Spleen (tissue), 11 donors: Measurements from ENCODE around the gene TNS1. TPM values are rescaled to one million over a fixed set of nuclear protein-coding genes. Genes with fewer than 3 reads are reported as not detected.

Source experiments
- DNase-seq: peaks from one replicate; pipeline ENCODE4 v3.0.0-alpha.2; 2020
- H3K27ac ChIP-seq, 8 donors: fragments of 200-600 bp; sonication (generic) in 7 of 8; 1 replicate in 4 of 8; 2 replicates in 4 of 8; pipeline versions ENCODE4 v1.5.0 to v1.8.0; 2016 to 2021; ENCODE audit warnings: inconsistent platforms in 4 of 8, mild to moderate bottlenecking in 4 of 8, moderate library complexity in 1 of 8
- H3K27me3 ChIP-seq, 7 donors: fragments of 200-600 bp; sonication (generic) in 6 of 7; replicated peaks in 1 of 7; 1 replicate in 4 of 7; 2 replicates in 3 of 7; pipeline versions ENCODE4 v1.5.0 to v1.8.0; 2016 to 2021; ENCODE audit warnings: inconsistent platforms in 3 of 7, mild to moderate bottlenecking in 1 of 7
- H3K36me3 ChIP-seq, 6 donors: fragments of 200-600 bp; sonication (generic) in 5 of 6; 1 replicate in 4 of 6; 2 replicates in 2 of 6; pipeline versions ENCODE4 v1.5.0 to v1.8.0; 2016 to 2021; ENCODE audit warnings: inconsistent platforms in 2 of 6
- H3K4me1 ChIP-seq, 6 donors: fragments of 200-600 bp; sonication (generic) in 5 of 6; 1 replicate in 3 of 6; 2 replicates in 3 of 6; pipeline versions ENCODE4 v1.5.0 to v1.8.0; 2016 to 2021; ENCODE audit warnings: inconsistent platforms in 3 of 6
- H3K4me3 ChIP-seq, 8 donors: fragments of 200-600 bp; sonication (generic) in 7 of 8; 1 replicate in 4 of 8; 2 replicates in 4 of 8; pipeline versions ENCODE4 v1.5.0 to v1.8.0; 2016 to 2021; ENCODE audit warnings: inconsistent platforms in 4 of 8, mild to moderate bottlenecking in 4 of 8, moderate library complexity in 2 of 8
- H3K9me3 ChIP-seq, 8 donors: fragments of 200-600 bp; sonication (generic) in 7 of 8; 1 replicate in 4 of 8; 2 replicates in 4 of 8; pipeline versions ENCODE4 v1.5.0 to v1.8.0; 2016 to 2021; ENCODE audit warnings: inconsistent platforms in 4 of 8
- CTCF ChIP-seq, 11 experiments: fragments of 200-600 bp in 7 of 11; fragments of 450-650 bp in 4 of 11; sonication (generic) in 4 of 11; IDR thresholded peaks in 8 of 11; conservative IDR thresholded peaks in 3 of 11; 1 replicate in 7 of 11; 2 replicates in 4 of 11; pipeline versions ENCODE4 v1.4.0 to v1.8.0; 2016 to 2021; ENCODE audit warnings: antibody characterized with exemption in 11 of 11, inconsistent platforms in 4 of 11, mild to moderate bottlenecking in 1 of 11
- POLR2A ChIP-seq, 3 donors: fragments of 450-650 bp; IDR thresholded peaks; one replicate each; pipeline ENCODE4 v1.5.1; 2017; ENCODE audit warnings: antibody characterized with exemption in 3 of 3, mild to moderate bottlenecking in 1 of 3
- POLR2AphosphoS5 ChIP-seq, 3 donors: sonication (generic); formaldehyde crosslinking; IDR thresholded peaks; one replicate each; pipeline ENCODE4 v1.5.1; 2017; ENCODE audit warnings: antibody characterized with exemption in 3 of 3
- WGBS, 5 donors: extraction: QIAGEN DNeasy Blood & Tissue Kit in 3 of 5; methylation state at CpG; one replicate each; pipeline versions ENCODE4 v1.1.5 to v1.1.7; 2013 to 2018; 5-methylcytosine and 5-hydroxymethylcytosine counted together
- intact Hi-C: fragments of 100-400 bp; cut with DNase I; formaldehyde crosslinking; loops from one replicate; pipeline ENCODE4 v1.15.0; 2023; ENCODE audit warnings: low total_unique reads
- polyA plus RNA-seq, 3 donors: library from polyadenylated mRNA; stranded (reverse); fragments of 200-250 nt; gene quantifications; one replicate each; pipeline ENCODE4 v1.2.1, GENCODE V29; 2013
- total RNA-seq, 7 donors: library from RNA; depleted of rRNA in 3 of 7; stranded (reverse); fragments of >200 nt in 3 of 7; fragmentation: NEBNext Ultra II Directional in 4 of 7; extraction: Animal tissue kit (Norgen Biotek cat#: 25700) in 4 of 7; gene quantifications; one replicate each; pipeline versions ENCODE4 v1.1.0 to v1.2.1, GENCODE V29; 2016 to 2021
- donor health status: healthy with polysubstance abuse.
- donor health status: DM: no; HTN: no; CAD: no; lungs with moderate emphysema.
- donor health status: DM: no; HTN: no; CAD: no.
- donor health status: Bipolar disorder and iron deficiency.
- donor health status: healthy.
- donor health status: DM: no; HTN: no; CAD: no.
- donor health status: DM: yes; HTN: yes; CAD: no.

TNS1 gene
- total and polyA plus RNA-seq, 10 donors = 6.9 to 580 (median 246) TPM

GRCh38 chr2:218000136-218000535 is 2.7 kb downstream of the TNS1 start:
- H3K27ac ChIP-seq = peak overlapping the region in 5 of 8 donors; percentile 9 to 62 (median 26)
- H3K9me3 ChIP-seq = no peaks in the 10 kb centered on the region
- H3K27me3 ChIP-seq = no peaks in the 10 kb centered on the region
- TF ChIP-seq POLR2A (IDR thresholded peaks at IDR 0.05) (no peak), CTCF (IDR thresholded peaks at IDR 0.05 in 8 of 11, conservative IDR thresholded peaks at IDR 0.05 in 3 of 11) (no peak), POLR2AphosphoS5 (IDR thresholded peaks at IDR 0.05) (no peak)
- DNase-seq = no peak
- H3K4me1 ChIP-seq = peaks cover under 1 to 63% (median 29%) of the 10 kb centered on the region in 6 donors
- no peaks in the 10 kb centered on the region for H3K36me3 ChIP-seq
- intact Hi-C loops = no loop called here
- H3K4me3 ChIP-seq = no peak overlapping the region

- Histone ChIP-seq H3K4me1 (peaks cover 6 to 68% (median 34%) of the 10 kb centered on the region in 6 donors), H3K36me3 (no peaks in the 10 kb centered on the region), H3K4me3 (no peak overlapping the region), H3K9me3 (no peaks in the 10 kb centered on the region), H3K27me3 (no peaks in the 10 kb centered on the region), H3K27ac (peak overlapping the region in 5 of 8 donors; percentile 6 to 62 (median 27))
- no peak for TF ChIP-seq POLR2AphosphoS5 (IDR thresholded peaks at IDR 0.05)
- TF ChIP-seq POLR2A (IDR thresholded peaks at IDR 0.05) = no peak
- TF ChIP-seq CTCF (IDR thresholded peaks at IDR 0.05 in 8 of 11, conservative IDR thresholded peaks at IDR 0.05 in 3 of 11) = no peak
- 68 to 85% (median 71%) methylated on average over 2 to 4 of the region's 4 CpGs for whole genome bisulfite sequencing, 5 donors
- intact Hi-C loops = no loop called here
- DNase-seq = no peak
Measured at GRCh38 chr2:217999595-217999959, 3.2 kb downstream of the TNS1 start.

- H3K4me3 ChIP-seq = no peak overlapping the region
- intact Hi-C loops = no loop called here
- H3K4me1 ChIP-seq = peaks cover 8 to 71% (median 39%) of the 10 kb centered on the region in 6 donors
Measured at GRCh38 chr2:217998926-217999594, 3.7 kb downstream of the TNS1 start.

More at GRCh38 chr2:217998926-217999594, 3.7 kb downstream of the TNS1 start:
- Histone ChIP-seq H3K27me3 (no peaks in the 10 kb centered on the region), H3K9me3 (no peaks in the 10 kb centered on the region), H3K36me3 (no peaks in the 10 kb centered on the region), H3K27ac (peak overlapping the region in 1 of 8 donors; percentile 6)
- DNase-seq = no peak
- 72 to 87% (median 78%) methylated on average over 10 of the region's 10 CpGs for WGBS, 5 donors
- no peak for TF ChIP-seq POLR2A (IDR thresholded peaks at IDR 0.05)
- TF ChIP-seq CTCF (IDR thresholded peaks at IDR 0.05 in 8 of 11, conservative IDR thresholded peaks at IDR 0.05 in 3 of 11) = no peak
- TF ChIP-seq POLR2AphosphoS5 (IDR thresholded peaks at IDR 0.05) = no peak
